Non-pigmented ciliary epithelial cell (primary cell): ENCODE data around the gene ANKS1B.
"Not testable (repeated sequence)": the region's sequence is repeated elsewhere in the genome, so short reads cannot be mapped to it uniquely, and the experiment has no call there.

Experiments used
- DNase-seq: peaks from one replicate; pipeline ENCODE4 v3.0.0-alpha.2; 2010; ENCODE audit warnings: low read depth

ANKS1B gene

GRCh38 chr12:99759444-99759843 lies 225.3 kb downstream of the ANKS1B start:
- no peak for DNase-seq

- DNase-seq, result no peak
Measured at GRCh38 chr12:99758997-99759396, 225.7 kb downstream of the ANKS1B start.

DNA sequence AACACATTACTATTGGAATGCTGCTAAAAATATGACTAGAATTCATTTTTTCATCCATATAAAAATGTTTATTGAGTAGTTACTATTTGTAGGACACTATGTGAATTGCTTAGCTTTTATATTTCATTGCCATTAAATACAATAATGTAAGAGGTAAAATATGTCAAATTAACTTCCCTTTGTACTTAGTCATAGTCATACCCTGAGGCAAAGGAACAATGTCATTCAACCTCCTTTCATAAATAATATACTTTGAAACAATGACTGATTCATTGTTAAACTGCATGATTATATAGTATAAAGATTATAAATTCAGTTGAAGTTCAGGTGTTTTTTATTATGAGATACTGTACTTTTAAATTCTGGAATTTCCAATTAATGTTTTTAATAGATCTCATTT lies 232.0 kb downstream of the ANKS1B start:
- no peak for DNase-seq

- DNase-seq, result no peak
Measured at GRCh38 chr12:99746538-99746937, 238.2 kb downstream of the ANKS1B start.

- no peak for DNase-seq
Measured at GRCh38 chr12:99745895-99746294, 238.8 kb downstream of the ANKS1B start.

DNA sequence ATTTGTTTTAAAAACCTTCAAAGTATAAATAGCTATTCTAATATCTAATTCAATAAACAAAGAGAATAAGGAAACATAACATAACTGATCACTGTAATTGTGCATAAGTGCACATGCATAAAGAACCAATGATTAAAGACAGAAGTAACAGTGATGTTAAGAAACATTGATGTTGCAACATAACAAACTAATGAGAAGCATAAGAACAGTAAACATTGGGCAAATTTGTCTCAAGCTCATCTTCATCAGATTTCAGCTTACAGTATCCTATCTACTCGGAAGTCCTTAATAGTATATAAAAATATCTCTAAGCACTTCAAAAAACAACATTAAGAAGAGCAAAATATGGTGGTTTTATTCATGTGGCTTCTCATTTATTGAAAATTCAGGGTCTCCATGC lies 239.6 kb downstream of the ANKS1B start:
- no peak for DNase-seq

GRCh38 chr12:99736760-99737269 lies 247.9 kb downstream of the ANKS1B start:
- no peak for DNase-seq

DNA sequence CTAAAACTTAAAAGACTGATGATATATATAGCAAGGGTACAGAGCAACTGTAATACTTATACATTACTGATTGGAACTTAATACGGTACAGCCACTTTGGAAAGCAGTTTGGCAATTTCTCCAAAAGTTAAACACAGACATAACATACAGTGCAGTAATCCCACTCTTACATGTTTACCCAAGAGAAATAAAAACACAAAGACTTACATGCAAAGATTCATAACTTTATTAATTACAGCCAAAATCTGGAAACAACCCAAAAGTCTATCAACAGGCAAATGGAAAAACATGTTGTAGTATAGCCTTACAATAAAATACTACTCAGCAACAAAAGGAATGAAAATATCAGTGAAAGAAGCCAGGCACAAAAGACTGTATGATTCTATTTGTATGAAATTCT lies 252.6 kb downstream of the ANKS1B start:
- DNase-seq, result no peak

- DNase-seq, result no peak
Measured at GRCh38 chr12:99722690-99723486, 261.8 kb downstream of the ANKS1B start.

- DNase-seq, result no peak
Measured at GRCh38 chr12:99721715-99722275, 262.9 kb downstream of the ANKS1B start.

DNA sequence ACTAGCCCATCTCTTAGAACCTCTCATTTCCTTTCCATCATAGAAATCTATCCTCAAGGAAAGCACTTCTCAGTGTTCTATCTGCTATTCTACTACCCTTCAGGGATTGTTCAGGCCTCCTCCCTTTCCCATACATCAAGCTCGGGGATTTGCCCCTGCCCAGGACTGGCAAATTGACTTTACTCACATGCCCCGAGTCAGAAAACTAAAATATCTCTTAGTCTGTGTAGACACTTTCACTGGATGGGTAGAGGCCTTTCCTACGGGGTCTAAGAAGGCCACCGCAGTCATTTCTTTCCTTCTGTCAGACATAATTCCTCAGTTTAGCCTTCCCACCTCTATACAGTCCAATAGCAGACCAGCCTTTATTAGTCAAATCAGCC lies 264.7 kb downstream of the ANKS1B start:
- DNase-seq, result not testable (repeated sequence)

DNA sequence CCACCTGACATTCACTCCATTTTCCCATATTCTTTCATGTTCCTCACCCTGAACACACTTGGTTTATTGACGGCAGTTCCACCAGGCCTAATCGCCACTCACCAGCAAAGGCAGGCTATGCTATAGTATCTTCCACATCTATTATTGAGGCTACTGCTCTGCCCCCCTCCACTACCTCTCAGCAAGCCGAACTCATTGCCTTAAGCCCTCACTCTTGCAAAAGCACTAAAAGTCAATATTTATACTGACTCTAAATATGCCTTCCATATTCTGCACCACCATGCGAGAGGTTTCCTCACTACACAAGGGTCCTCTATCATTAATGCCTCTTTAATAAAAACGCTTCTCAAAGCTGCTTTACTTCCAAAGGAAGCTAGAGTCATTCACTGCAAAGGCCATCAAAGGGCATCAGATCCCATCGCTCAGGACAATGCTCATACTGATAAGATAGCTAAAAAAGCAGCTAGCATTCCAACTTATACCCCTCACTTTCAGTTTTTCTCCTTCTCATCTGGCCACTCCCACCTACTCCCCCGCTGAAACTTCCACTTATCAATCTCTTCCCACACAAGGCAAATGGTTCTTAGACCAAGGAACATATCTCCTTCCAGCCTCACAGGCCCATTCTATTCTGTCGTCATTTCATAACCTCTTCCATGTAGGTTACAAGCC lies 265.2 kb downstream of the ANKS1B start:
- not testable (repeated sequence) for DNase-seq

DNA sequence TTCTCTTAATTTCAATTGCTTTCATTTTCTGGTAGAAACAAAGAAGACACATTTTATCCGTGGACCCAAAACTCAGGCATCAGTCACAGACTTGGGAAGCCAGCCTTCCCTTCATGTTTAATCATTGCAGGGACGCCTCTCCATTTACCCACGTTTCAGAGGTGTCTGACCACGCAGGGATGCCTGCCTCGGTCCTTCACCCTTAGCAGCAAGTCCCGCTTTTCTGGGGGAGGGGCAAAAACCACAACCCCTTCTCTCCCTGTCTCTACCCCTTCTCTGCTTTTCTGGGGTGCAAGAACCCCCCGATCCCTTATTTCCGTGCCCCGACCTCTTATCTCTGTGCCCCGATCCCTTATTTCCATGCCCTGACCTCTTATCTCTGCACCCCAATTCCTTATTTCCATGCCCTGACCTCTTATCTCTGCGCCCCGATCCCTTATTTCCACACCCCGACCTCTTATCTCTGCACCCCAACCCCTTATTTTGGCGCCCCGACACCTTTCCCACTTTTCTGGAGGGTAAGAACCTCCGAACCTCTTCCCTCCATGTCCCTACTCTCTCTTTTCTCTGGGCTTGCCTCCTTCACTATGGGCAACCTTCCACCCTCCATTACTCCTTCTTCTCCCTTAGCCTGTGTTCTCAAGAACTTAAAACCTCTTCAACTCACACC lies 268.8 kb downstream of the ANKS1B start:
- not testable (repeated sequence) for DNase-seq

DNA sequence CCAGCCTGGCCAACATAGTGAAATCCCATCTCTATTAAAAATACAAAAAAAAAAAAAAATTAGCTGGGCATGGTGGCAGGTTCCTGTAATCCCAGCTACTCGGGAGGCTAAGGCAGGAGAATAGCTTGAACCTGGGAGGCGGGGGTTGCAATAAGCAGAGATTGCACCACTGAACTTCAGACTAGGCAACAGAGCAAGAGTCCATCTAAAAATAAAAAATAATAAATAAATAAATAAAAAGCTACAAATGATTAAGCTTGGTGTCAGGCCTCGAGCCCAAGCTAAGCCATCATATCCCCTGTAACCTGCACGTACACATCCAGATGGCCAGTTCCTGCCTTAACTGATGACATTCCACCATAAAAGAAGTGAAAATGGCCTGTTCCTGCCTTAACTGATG lies 269.8 kb downstream of the ANKS1B start:
- not testable (repeated sequence) for DNase-seq

DNA sequence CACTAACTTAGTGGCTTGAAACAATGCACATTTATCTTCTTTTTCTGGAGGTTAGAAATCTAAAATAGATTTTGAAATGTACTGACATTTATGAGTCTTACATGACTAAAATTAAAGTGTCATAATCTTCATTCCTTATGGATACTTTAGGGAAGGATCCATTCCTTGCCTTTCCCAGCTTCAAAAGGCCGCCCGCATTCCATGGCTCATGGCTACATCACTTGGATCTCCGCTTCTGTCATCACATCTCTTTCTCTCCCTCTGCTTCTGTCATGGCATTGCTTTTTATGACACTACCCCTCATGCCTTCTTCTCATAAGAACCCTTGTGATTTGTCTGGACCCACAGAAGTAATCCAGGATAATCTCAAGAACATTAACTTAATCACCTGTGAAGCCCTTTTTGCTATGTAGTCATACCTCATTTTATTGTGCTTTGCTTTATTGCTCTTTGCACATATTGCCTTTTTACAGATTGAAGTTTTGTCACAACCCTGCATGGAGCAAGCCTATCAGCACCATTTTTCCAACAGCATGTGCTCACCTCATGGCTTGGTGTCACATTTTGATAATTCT lies 270.7 kb downstream of the ANKS1B start:
- no peak for DNase-seq

GRCh38 chr12:99712281-99712680 lies 272.5 kb downstream of the ANKS1B start:
- DNase-seq, result no peak

DNA sequence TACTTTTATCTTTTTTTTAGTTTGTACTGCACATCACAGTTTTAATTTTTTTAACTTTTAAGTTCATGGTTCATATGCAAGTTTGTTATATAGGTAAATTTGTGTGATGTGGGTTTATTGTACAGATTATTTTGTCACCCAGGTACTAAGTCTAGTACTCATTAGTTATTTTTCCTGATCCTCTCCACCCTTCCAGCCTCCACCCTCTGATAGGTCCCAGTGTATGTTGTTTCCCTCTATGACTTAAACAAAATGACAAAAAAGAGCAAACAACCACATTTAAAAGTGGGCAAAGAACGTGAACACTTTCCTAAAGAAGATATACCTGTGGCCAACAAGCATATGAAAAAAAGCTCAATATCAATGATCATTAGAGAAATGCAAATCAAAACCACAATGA lies 273.5 kb downstream of the ANKS1B start:
- DNase-seq, result no peak

DNA sequence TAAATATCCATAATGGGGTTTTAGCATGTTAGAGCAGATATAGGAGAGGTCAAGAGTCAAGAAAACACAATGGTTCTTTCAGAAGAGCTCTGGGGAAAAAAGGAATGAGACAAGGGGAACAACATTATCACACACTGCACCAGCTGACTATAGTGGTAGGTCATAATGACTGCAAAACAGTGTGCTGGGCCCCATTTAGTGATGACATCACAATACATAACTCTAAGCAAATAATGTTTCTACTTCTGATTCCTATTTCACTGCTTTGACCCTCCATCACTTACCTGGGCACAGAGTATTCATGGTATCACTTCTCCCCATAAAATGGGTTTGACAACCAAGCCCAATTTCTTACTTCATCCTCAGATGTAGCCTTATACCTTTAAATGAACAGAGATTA lies 275.1 kb downstream of the ANKS1B start:
- no peak for DNase-seq

DNA sequence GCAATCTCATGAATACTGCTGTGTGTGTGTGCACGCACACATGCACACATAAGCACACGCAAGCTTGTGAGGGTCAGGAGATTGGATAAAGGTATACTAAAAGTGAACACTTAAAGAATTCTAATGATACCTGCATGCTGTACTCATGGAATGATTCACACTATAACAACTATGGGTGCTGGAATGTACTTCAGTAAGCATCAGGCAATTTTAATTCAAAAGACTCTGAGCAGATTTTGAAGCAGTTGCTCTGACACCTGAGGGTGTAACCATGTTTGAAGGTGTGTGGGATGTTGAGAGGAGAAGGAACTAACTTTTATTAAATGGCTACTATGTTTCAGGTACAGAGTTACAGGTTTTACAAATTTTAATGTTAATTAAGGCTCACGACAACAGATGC lies 275.6 kb downstream of the ANKS1B start:
- no peak for DNase-seq

- DNase-seq, result no peak
Measured at GRCh38 chr12:99707883-99708282, 276.9 kb downstream of the ANKS1B start.

- no peak for DNase-seq
Measured at GRCh38 chr12:99706736-99707473, 277.8 kb downstream of the ANKS1B start.

DNA sequence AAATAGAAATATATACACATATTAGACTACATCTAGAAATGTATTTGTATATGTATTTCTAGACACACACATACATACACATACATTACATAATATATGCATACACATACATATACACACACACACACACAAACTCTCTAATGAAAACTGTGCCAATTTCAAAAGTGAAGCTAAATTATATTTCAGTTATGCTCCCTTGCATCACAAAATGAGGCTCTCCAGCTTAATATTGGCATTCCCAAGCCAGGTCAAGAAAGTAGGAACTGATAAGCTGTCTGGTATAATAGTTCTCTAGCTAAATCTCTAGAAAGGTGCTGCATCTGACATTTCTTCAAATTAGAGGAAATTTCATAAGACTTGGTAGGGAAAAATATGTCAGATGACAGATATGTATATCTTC lies 280.3 kb downstream of the ANKS1B start:
- no peak for DNase-seq
